KOPT-K1 (cell line): ENCODE data around the gene CBY3.
"Not testable (repeated sequence)": the region's sequence is repeated elsewhere in the genome, so short reads cannot be mapped to it uniquely, and the experiment has no call there.

ENCODE experiments used
- H3K27ac ChIP-seq: fragments of 200-600 bp; sonication (generic); 2 replicates; pipeline ENCODE4 v1.5.1; 2016; ENCODE audit warnings: antibody characterized with exemption, mild to moderate bottlenecking, low read depth, low read length; ENCODE audit not compliant: poor library complexity, severe bottlenecking
- H3K36me3 ChIP-seq: fragments of 200-600 bp; sonication (generic); 2 replicates; pipeline ENCODE4 v1.5.1; 2017; ENCODE audit warnings: antibody characterized with exemption, mild to moderate bottlenecking, low read length, moderate library complexity; ENCODE audit not compliant: insufficient read depth
- H3K9me3 ChIP-seq: fragments of 200-600 bp; sonication (generic); 2 replicates; pipeline ENCODE4 v1.5.1; 2017; ENCODE audit warnings: antibody characterized with exemption, low read length, mild to moderate bottlenecking; ENCODE audit not compliant: insufficient read depth, poor library complexity, severe bottlenecking

Gene CBY3

GRCh38 chr5:179696603-179697002, 15.8 kb upstream of the CBY3 start:
- Histone ChIP-seq H3K27ac (peak overlapping the region; percentile 16), H3K36me3 (peaks cover 14% of the 10 kb centered on the region), H3K9me3 (no peaks in the 10 kb centered on the region)

- Histone ChIP-seq H3K9me3 (no peaks in the 10 kb centered on the region), H3K36me3 (no peaks in the 10 kb centered on the region), H3K27ac (no peak overlapping the region)
Measured at GRCh38 chr5:179694561-179694960, 13.7 kb upstream of the CBY3 start.

- not testable (repeated sequence) for H3K27ac ChIP-seq, H3K9me3 ChIP-seq, H3K36me3 ChIP-seq
Measured at GRCh38 chr5:179689212-179689611, 8.4 kb upstream of the CBY3 start.

GRCh38 chr5:179680014-179680779, 637 bp downstream of the CBY3 start:
- H3K9me3 ChIP-seq: no peaks in the 10 kb centered on the region
- no peak overlapping the region for H3K27ac ChIP-seq
- peaks cover 8% of the 10 kb centered on the region; the same call in 1 of the 2 replicates for H3K36me3 ChIP-seq

GRCh38 chr5:179679014-179679674, 1.7 kb downstream of the CBY3 start:
- Histone ChIP-seq H3K27ac (peak overlapping the region; percentile 92), H3K36me3 (peaks cover 8% of the 10 kb centered on the region; the same call in 1 of the 2 replicates), H3K9me3 (no peaks in the 10 kb centered on the region)

GRCh38 chr5:179678223-179679013, 2.4 kb downstream of the CBY3 start:
- H3K9me3 ChIP-seq: no peaks in the 10 kb centered on the region
- H3K36me3 ChIP-seq: peaks cover 8% of the 10 kb centered on the region; the same call in 1 of the 2 replicates
- peak overlapping the region; percentile 92 for H3K27ac ChIP-seq

GRCh38 chr5:179668391-179668790, 12.4 kb downstream of the CBY3 start:
- H3K27ac ChIP-seq: no peak overlapping the region

GRCh38 chr5:179661647-179662046, 19.2 kb downstream of the CBY3 start:
- H3K36me3 ChIP-seq, H3K27ac ChIP-seq, H3K9me3 ChIP-seq: not testable (repeated sequence)

More at GRCh38 chr5:179668391-179668790, 12.4 kb downstream of the CBY3 start:
- no peaks in the 10 kb centered on the region for H3K36me3 ChIP-seq
- no peaks in the 10 kb centered on the region for H3K9me3 ChIP-seq

GRCh38 chr5:179658179-179658856, 22.5 kb downstream of the CBY3 start:
- not testable (repeated sequence) for H3K36me3 ChIP-seq, H3K27ac ChIP-seq, H3K9me3 ChIP-seq

GRCh38 chr5:179657302-179658178, 23.3 kb downstream of the CBY3 start:
- not testable (repeated sequence) for H3K9me3 ChIP-seq, H3K36me3 ChIP-seq, H3K27ac ChIP-seq

GRCh38 chr5:179653135-179653534, 27.7 kb downstream of the CBY3 start:
- H3K27ac ChIP-seq, H3K36me3 ChIP-seq, H3K9me3 ChIP-seq: not testable (repeated sequence)

- not testable (repeated sequence) for H3K36me3 ChIP-seq, H3K9me3 ChIP-seq
Measured at GRCh38 chr5:179650245-179650644, 30.6 kb downstream of the CBY3 start.

GRCh38 chr5:179649166-179649703, 31.6 kb downstream of the CBY3 start:
- H3K36me3 ChIP-seq: not testable (repeated sequence)

More at GRCh38 chr5:179650245-179650644, 30.6 kb downstream of the CBY3 start:
- not testable (repeated sequence) for H3K27ac ChIP-seq

GRCh38 chr5:179648410-179648809, 32.4 kb downstream of the CBY3 start:
- H3K9me3 ChIP-seq: no peaks in the 10 kb centered on the region
- H3K27ac ChIP-seq: no peak overlapping the region
- no peaks in the 10 kb centered on the region for H3K36me3 ChIP-seq

More at GRCh38 chr5:179649166-179649703, 31.6 kb downstream of the CBY3 start:
- not testable (repeated sequence) for H3K9me3 ChIP-seq, H3K27ac ChIP-seq
